Activated CD8-positive, alpha-beta T cell treated with anti-CD3 and anti-CD28 coated beads, Interleukin-2, amount 10 ng/mL, durations not matched to agents 7 days and 5 days (primary cell): Measurements from ENCODE around the gene DAO. TPM values are rescaled to one million over a fixed set of nuclear protein-coding genes. Genes with fewer than 3 reads are reported as not detected.
A peak's percentile ranks its signal among the peaks of the same experiment; 100 is the strongest.

Experiments used
- ATAC-seq: fragments of 150-1000 bp; cut with Tn5 transposase; one replicate; pipeline ENCODE4 v1.10.0; 2021; ENCODE audit warnings: moderate library complexity
- CTCF ChIA-PET: fragments of 350-600 bp; sonication (Branson Sonifier 250); formaldehyde crosslinking; loops from one replicate; lab custom pipeline; 2021; ENCODE audit warnings: antibody characterized with exemption; lab: Charles Lee
- POLR2A ChIA-PET: fragments of 350-600 bp; sonication (Branson Sonifier 250); formaldehyde crosslinking; loops from one replicate; lab custom pipeline; 2021; ENCODE audit warnings: antibody characterized with exemption; lab: Charles Lee
- DNase-seq: peaks from one replicate; pipeline ENCODE4 v3.0.0-alpha.2; 2020
- H3K27ac Mint-ChIP-seq: one replicate; pipeline ENCODE4 v1.8.0; 2021; ENCODE audit warnings: mild to moderate bottlenecking, mixed read lengths
- H3K27me3 Mint-ChIP-seq: one replicate; pipeline ENCODE4 v1.8.0; 2021; ENCODE audit warnings: low read depth, mixed read lengths
- H3K36me3 Mint-ChIP-seq: one replicate; pipeline ENCODE4 v1.8.0; 2021; ENCODE audit warnings: low read depth, mixed read lengths
- H3K4me1 Mint-ChIP-seq: one replicate; pipeline ENCODE4 v1.8.0; 2021; ENCODE audit warnings: low read depth, mixed read lengths
- H3K4me3 Mint-ChIP-seq: one replicate; pipeline ENCODE4 v1.8.0; 2021; ENCODE audit warnings: mild to moderate bottlenecking, mixed read lengths
- H3K9me3 Mint-ChIP-seq: one replicate; pipeline ENCODE4 v1.8.0; 2022; ENCODE audit warnings: mixed read lengths; ENCODE audit not compliant: insufficient read depth
- total RNA-seq, 2 experiments: library from RNA; stranded (reverse); gene quantifications; one replicate each; pipeline ENCODE4 v1.2.3, GENCODE V29; 2021

Gene DAO
- total RNA-seq: not detected

DNA sequence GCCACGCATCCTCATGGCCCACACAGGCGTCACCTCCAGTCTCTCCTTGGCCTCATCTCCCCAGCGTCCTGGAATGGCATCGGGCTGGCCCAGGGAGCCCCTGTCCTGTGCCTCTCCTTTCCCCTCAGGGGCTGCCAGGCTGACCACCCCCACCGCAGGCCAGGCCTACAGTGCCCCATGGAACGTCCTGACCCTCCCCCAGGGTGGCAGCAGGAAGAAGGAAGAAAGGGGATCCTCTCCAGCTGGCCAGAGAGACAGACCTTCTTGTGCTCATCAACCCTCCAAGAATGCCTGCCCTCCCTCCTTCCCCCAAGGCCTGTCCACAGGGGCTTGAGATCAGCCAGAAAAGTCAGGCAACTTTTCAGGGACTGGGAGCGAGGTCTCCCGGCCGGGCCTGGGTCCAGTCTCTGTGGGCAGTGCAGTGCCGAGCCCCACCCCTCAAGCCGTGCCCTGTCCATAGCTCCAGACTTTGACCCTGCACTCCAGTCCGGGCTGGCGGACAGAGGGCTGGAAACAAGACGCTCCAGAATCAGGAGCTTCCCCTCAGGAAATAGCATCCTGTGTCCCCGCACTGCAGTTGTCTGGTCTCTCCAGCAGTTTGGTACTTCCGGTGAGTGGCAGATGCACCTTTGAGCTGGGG lies at the start of gene DAO:
Gene DAO, plus strand, starts transcription at position 478 of the 640 bp plus-strand sequence. CDS start 4,915 bp downstream, outside the sequence.
- H3K4me1 Mint-ChIP-seq: peaks cover 10% of the 10 kb centered on the region
- ChIA-PET CTCF (interaction anchor here (0.6 to 0.7 kb wide), 2 partner anchors 9 to 319 kb away, joined by 3 read pairs; no protein-coding TSS in a partner anchor), POLR2A (interaction anchor here (0.6 kb wide), 1 partner anchor 37 kb away, joined by 4 read pairs; no protein-coding TSS in a partner anchor)
- no peak within 1 kb of the TSS for H3K4me3 Mint-ChIP-seq
- H3K27ac Mint-ChIP-seq: no peak within 1 kb of the TSS
- no peaks in the 10 kb centered on the region for H3K36me3 Mint-ChIP-seq
- H3K9me3 Mint-ChIP-seq: no peaks in the 10 kb centered on the region
- ATAC-seq (no peak), DNase-seq (no peak)
- peaks cover 5% of the 10 kb centered on the region for H3K27me3 Mint-ChIP-seq

DNA sequence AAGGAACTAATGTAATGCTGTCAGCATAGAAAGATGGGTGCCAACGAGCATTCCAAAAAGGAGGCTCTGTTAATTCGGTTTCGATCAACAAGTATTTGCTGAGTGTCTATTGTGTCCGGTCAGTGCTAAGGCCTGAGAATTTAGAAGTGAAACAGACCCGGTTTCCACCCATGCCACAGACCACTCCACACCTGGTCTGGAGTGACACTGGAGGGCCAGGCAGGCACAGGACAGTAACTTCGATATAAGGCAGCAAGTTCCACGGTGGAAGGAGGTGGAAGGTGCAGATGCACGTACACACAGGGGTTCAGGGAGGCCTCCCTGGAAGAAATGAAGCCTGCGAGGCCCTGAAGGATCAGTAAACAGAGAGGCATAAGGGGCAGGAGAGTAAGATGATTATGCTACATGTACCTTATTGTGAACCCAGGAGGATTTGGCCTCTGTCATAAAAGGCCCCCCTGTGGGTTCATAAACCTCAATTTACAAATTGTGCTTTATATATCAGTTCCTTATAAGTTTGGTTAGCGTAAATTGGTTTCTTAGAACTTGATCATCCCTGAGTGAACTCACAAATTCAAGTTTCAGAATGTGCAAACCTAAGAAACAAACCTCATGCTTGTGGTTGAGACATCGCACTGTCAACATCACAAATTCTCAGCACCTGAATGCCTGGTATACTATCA lies 48.4 kb upstream of the DAO start:
- POLR2A ChIA-PET: interaction anchor here (1.0 kb wide), 1 partner anchor 27 kb away, joined by 3 read pairs; the partner anchor contains the start of gene SSH1
- Mint-ChIP-seq H3K27ac (peak overlapping the region; percentile 78), H3K9me3 (no peaks in the 10 kb centered on the region), H3K27me3 (no peaks in the 10 kb centered on the region), H3K4me1 (peaks cover 79% of the 10 kb centered on the region), H3K4me3 (peak overlapping the region; percentile 15), H3K36me3 (peaks cover 66% of the 10 kb centered on the region)
- DNase-seq (no peak), ATAC-seq (peak; percentile 65)
- CTCF ChIA-PET: interaction anchor here (1.0 to 1.1 kb wide), 2 partner anchors 185 to 261 kb away, joined by 3 read pairs; partner anchors contain the start of gene ALKBH2

DNA sequence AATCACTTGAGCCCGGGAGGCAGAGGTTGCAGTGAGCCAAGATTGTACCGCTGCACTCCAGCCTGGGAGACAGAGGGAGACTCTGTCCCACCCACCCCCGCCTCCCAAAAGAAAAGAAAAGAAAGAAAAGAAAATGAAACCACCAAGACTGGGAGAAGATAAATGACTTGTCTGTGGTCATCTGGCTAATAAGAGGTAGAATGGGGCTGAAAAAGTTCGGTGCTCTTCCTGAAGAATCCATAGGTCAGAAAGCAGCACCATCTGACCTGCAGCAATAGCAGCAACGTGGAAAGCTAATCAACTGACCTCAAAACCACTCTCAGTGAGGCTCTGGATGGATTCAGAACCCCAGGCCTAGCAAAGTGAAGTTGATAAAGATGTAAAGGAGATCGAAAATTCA lies 47.7 kb upstream of the DAO start:
- ATAC-seq (no peak), DNase-seq (no peak)
- H3K4me3 Mint-ChIP-seq: no peak overlapping the region
- ChIA-PET CTCF (interaction anchor here (1.0 to 1.1 kb wide), 2 partner anchors 185 to 261 kb away, joined by 3 read pairs; partner anchors contain the start of gene ALKBH2), POLR2A (interaction anchor here (1.0 kb wide), 1 partner anchor 26 kb away, joined by 3 read pairs; the partner anchor contains the start of gene SSH1)
- H3K27ac Mint-ChIP-seq: peak overlapping the region; percentile 1
- H3K27me3 Mint-ChIP-seq: no peaks in the 10 kb centered on the region
- H3K9me3 Mint-ChIP-seq: no peaks in the 10 kb centered on the region
- H3K4me1 Mint-ChIP-seq: peaks cover 79% of the 10 kb centered on the region
- peaks cover 65% of the 10 kb centered on the region for H3K36me3 Mint-ChIP-seq

GRCh38 chr12:108832730-108833354 lies 47.0 kb upstream of the DAO start:
- H3K9me3 Mint-ChIP-seq: no peaks in the 10 kb centered on the region
- POLR2A ChIA-PET: no interaction called here

GRCh38 chr12:108833355-108833733 lies 46.5 kb upstream of the DAO start:
- DNase-seq: no peak
- no peak overlapping the region for H3K27ac Mint-ChIP-seq
- H3K4me1 Mint-ChIP-seq: peaks cover 81% of the 10 kb centered on the region
- no peak overlapping the region for H3K4me3 Mint-ChIP-seq
- H3K36me3 Mint-ChIP-seq: peaks cover 70% of the 10 kb centered on the region
- ChIA-PET POLR2A (no interaction called here), CTCF (no interaction called here)
- H3K27me3 Mint-ChIP-seq: no peaks in the 10 kb centered on the region
- no peak for ATAC-seq
- H3K9me3 Mint-ChIP-seq: no peaks in the 10 kb centered on the region

More at GRCh38 chr12:108832730-108833354, 47.0 kb upstream of the DAO start:
- no peak for DNase-seq
- Mint-ChIP-seq H3K36me3 (peaks cover 67% of the 10 kb centered on the region), H3K4me1 (peaks cover 79% of the 10 kb centered on the region), H3K4me3 (no peak overlapping the region), H3K27ac (no peak overlapping the region), H3K27me3 (no peaks in the 10 kb centered on the region)
- no peak for ATAC-seq
- CTCF ChIA-PET: interaction anchor here (1.1 kb wide), 1 partner anchor 260 kb away, joined by 3 read pairs; the partner anchor contains the start of gene ALKBH2

- Mint-ChIP-seq H3K27ac (no peak overlapping the region), H3K9me3 (no peaks in the 10 kb centered on the region), H3K4me3 (no peak overlapping the region), H3K36me3 (peaks cover 72% of the 10 kb centered on the region), H3K27me3 (no peaks in the 10 kb centered on the region), H3K4me1 (peaks cover 81% of the 10 kb centered on the region)
- ATAC-seq (no peak), DNase-seq (no peak)
- CTCF ChIA-PET: interaction anchor here (1.2 kb wide), 1 partner anchor 13 kb away, joined by 3 read pairs; no protein-coding TSS in a partner anchor
- POLR2A ChIA-PET: no interaction called here
Measured at GRCh38 chr12:108833757-108834472, 46.0 kb upstream of the DAO start.

DNA sequence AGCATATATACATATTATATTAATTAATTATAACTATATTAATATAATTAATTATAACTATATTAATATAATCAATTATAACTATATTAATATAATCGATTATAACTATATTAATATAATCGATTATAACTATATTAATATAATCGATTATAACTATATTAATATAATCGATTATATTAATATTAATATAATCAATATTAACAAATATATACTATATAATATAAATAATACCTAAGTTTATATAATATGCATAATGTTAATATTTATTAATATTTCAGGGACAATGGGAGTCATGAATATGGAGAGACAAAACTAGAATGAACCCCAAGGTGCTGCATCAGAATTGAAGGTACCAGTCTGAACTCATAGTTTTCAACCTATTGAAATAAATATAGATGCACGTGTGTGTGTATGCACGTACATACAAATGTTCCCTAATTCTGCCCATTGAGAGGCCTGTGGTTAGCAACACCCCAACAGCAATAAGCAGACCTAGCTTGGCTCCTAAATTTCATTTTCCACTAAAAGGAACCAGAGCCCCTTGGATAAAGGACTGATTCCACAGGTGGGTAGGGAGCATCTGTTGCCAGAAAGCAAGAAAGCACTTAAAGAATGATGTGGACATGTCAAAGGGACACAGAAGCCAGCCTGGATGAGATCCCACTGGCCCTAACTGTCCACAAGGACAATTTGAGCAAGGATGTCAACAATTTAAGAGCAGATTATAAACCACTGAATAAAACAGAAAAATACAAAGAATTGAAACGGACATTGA lies 43.8 kb upstream of the DAO start:
- DNase-seq (no peak), ATAC-seq (no peak)
- Mint-ChIP-seq H3K4me1 (peaks cover 88% of the 10 kb centered on the region), H3K9me3 (no peaks in the 10 kb centered on the region), H3K4me3 (no peak overlapping the region), H3K27ac (no peak overlapping the region), H3K36me3 (peaks cover 71% of the 10 kb centered on the region), H3K27me3 (no peaks in the 10 kb centered on the region)
- ChIA-PET POLR2A (no interaction called here), CTCF (interaction anchor here (1.4 kb wide), 1 partner anchor 11 kb away, joined by 4 read pairs; no protein-coding TSS in a partner anchor)

DNA sequence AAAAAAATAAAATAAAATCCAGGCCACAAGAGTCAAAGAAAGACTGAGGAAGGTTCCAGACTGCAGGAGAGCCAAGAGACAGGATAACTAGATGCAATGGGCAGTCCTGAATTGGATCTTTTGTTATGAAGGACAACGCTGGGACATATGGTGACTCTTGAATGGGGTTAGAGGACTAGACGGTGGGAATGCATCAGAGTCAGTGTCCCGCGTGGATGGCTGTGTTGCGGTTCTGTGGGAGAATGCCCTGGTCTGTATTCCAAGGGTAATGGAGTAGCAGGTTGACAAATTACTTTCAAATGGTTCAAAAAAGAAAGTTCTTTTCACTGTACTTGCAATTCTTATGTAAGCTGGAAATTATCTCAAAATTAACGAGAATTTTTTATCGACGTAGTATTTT lies 42.7 kb upstream of the DAO start:
- Mint-ChIP-seq H3K4me3 (no peak overlapping the region), H3K27ac (peak overlapping the region; percentile 86), H3K36me3 (peaks cover 64% of the 10 kb centered on the region), H3K4me1 (peaks cover 76% of the 10 kb centered on the region), H3K27me3 (no peaks in the 10 kb centered on the region), H3K9me3 (no peaks in the 10 kb centered on the region)
- CTCF ChIA-PET: interaction anchor here (0.7 to 1.5 kb wide), 2 partner anchors 31 to 113 kb away, joined by 3 to 5 read pairs; no protein-coding TSS in a partner anchor
- POLR2A ChIA-PET: interaction anchor here (0.8 to 3.9 kb wide), 2 partner anchors 21 to 205 kb away, joined by 3 to 27 read pairs; partner anchors contain the start of gene SSH1
- ATAC-seq (no peak), DNase-seq (no peak)

- H3K27ac Mint-ChIP-seq: peak overlapping the region; percentile 86
- CTCF ChIA-PET: interaction anchor here (0.7 to 2.1 kb wide), 4 partner anchors 20 to 173 kb away, joined by 3 to 9 read pairs (median 4); partner anchors contain the start of gene SSH1
- H3K4me1 Mint-ChIP-seq: peaks cover 72% of the 10 kb centered on the region
- DNase-seq (no peak), ATAC-seq (no peak)
- no peaks in the 10 kb centered on the region for H3K9me3 Mint-ChIP-seq
- H3K36me3 Mint-ChIP-seq: peaks cover 64% of the 10 kb centered on the region
- no peak overlapping the region for H3K4me3 Mint-ChIP-seq
- POLR2A ChIA-PET: interaction anchor here (0.6 to 3.9 kb wide), 8 partner anchors 12 to 275 kb away, joined by 3 to 27 read pairs (median 3); partner anchors contain the start of genes ISCU and SSH1
- H3K27me3 Mint-ChIP-seq: no peaks in the 10 kb centered on the region
Measured at GRCh38 chr12:108837680-108838079, 42.2 kb upstream of the DAO start.
